Transverse colon (tissue), 4 donors: Measurements from ENCODE around the gene MAFF.

ENCODE experiments used
- POLR2A ChIP-seq: fragments of 450-650 bp; IDR thresholded peaks from one replicate; pipeline ENCODE4 v1.6.1; 2016; ENCODE audit warnings: antibody characterized with exemption, mild to moderate bottlenecking, moderate library complexity
- POLR2AphosphoS5 ChIP-seq, 3 donors: sonication (generic); formaldehyde crosslinking; IDR thresholded peaks; one replicate each; pipeline ENCODE4 v1.6.1; 2016; ENCODE audit warnings: antibody characterized with exemption in 3 of 3
- TF ChIP-seq, protein P1 (sequence below), 5 experiments: fragments of 200-600 bp in 3 of 5; fragments of 450-650 bp in 2 of 5; sonication (generic) in 3 of 5; IDR thresholded peaks; 1 replicate in 2 of 5; 2 replicates in 3 of 5; pipeline ENCODE4 v1.5.1; 2016 to 2017; ENCODE audit warnings: antibody characterized with exemption in 5 of 5, inconsistent platforms in 3 of 5, mild to moderate bottlenecking in 2 of 5, moderate library complexity in 1 of 5

GRCh38 chr22:38153821-38154562 is 47.8 kb upstream of the MAFF start:
- TF ChIP-seq, protein P1, sequence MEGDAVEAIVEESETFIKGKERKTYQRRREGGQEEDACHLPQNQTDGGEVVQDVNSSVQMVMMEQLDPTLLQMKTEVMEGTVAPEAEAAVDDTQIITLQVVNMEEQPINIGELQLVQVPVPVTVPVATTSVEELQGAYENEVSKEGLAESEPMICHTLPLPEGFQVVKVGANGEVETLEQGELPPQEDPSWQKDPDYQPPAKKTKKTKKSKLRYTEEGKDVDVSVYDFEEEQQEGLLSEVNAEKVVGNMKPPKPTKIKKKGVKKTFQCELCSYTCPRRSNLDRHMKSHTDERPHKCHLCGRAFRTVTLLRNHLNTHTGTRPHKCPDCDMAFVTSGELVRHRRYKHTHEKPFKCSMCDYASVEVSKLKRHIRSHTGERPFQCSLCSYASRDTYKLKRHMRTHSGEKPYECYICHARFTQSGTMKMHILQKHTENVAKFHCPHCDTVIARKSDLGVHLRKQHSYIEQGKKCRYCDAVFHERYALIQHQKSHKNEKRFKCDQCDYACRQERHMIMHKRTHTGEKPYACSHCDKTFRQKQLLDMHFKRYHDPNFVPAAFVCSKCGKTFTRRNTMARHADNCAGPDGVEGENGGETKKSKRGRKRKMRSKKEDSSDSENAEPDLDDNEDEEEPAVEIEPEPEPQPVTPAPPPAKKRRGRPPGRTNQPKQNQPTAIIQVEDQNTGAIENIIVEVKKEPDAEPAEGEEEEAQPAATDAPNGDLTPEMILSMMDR (IDR thresholded peaks at IDR 0.05) = no peak
- no peak for TF ChIP-seq POLR2AphosphoS5 (IDR thresholded peaks at IDR 0.05)
- TF ChIP-seq POLR2A = no peak
